OCI-LY7 (cell line): Measurements from ENCODE around the gene RFT1.

ENCODE experiments used
- EZH2phosphoT487 ChIP-seq: fragments of 200-600 bp; sonication (generic); IDR thresholded peaks from 2 replicates; pipeline ENCODE4 v1.6.1; 2018; ENCODE audit warnings: low read depth, borderline replicate concordance, mild to moderate bottlenecking, mixed run types, antibody characterized with exemption, low read length, moderate library complexity, mixed read lengths
- TF ChIP-seq, protein P1 (sequence below): fragments of 200-600 bp; sonication (generic); conservative IDR thresholded peaks from 2 replicates; pipeline ENCODE4 v1.5.1; 2014; ENCODE audit warnings: mild to moderate bottlenecking, antibody characterized with exemption, low read length, moderate library complexity, mixed read lengths

DNA sequence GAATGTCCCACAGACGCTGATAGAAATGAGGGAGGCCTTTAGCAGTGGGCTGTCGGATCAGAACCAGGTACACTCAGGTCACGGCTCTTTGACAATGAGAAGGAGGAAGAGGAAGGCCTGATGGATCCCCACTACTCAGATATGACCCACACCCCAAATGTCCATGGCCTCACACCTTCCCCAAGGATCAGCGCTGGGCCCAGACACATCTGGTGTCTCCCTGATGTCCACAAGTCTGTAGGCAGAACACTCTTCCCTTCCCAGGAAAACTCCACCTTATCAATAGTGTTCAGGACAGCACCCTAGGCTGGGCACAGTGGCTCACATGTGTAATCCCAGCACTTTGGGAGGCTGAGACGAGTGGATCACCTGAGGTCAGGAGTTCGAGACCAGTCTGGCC, 51.1 kb downstream of the RFT1 start:
- TF ChIP-seq, protein P1, sequence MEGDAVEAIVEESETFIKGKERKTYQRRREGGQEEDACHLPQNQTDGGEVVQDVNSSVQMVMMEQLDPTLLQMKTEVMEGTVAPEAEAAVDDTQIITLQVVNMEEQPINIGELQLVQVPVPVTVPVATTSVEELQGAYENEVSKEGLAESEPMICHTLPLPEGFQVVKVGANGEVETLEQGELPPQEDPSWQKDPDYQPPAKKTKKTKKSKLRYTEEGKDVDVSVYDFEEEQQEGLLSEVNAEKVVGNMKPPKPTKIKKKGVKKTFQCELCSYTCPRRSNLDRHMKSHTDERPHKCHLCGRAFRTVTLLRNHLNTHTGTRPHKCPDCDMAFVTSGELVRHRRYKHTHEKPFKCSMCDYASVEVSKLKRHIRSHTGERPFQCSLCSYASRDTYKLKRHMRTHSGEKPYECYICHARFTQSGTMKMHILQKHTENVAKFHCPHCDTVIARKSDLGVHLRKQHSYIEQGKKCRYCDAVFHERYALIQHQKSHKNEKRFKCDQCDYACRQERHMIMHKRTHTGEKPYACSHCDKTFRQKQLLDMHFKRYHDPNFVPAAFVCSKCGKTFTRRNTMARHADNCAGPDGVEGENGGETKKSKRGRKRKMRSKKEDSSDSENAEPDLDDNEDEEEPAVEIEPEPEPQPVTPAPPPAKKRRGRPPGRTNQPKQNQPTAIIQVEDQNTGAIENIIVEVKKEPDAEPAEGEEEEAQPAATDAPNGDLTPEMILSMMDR: no peak
- no peak for TF ChIP-seq EZH2phosphoT487
